IPS-15b (cell line): ENCODE data around the gene SNTA1.
"Not testable (repeated sequence)": the region's sequence is repeated elsewhere in the genome, so short reads cannot be mapped to it uniquely, and the experiment has no call there.

ENCODE experiments used
- H3K27me3 ChIP-seq: one replicate; pipeline ENCODE4 v1.6.1; 2013; ENCODE audit warnings: low read length; ENCODE audit not compliant: control insufficient read depth, insufficient read depth
- H3K36me3 ChIP-seq: one replicate; pipeline ENCODE4 v1.6.1; 2013; ENCODE audit warnings: low read length; ENCODE audit not compliant: control insufficient read depth, insufficient read depth
- H3K4me1 ChIP-seq: one replicate; pipeline ENCODE4 v1.6.1; 2013; ENCODE audit warnings: mild to moderate bottlenecking, low read length; ENCODE audit not compliant: control insufficient read depth, insufficient read depth
- H3K4me3 ChIP-seq: one replicate; pipeline ENCODE4 v1.5.1; 2013; ENCODE audit warnings: low read depth, low read length
- H3K9ac ChIP-seq: one replicate; pipeline ENCODE4 v1.6.1; 2013; ENCODE audit warnings: low read depth, mild to moderate bottlenecking, low read length
- H3K9me3 ChIP-seq: one replicate; pipeline ENCODE4 v1.6.1; 2013; ENCODE audit warnings: mild to moderate bottlenecking, low read length; ENCODE audit not compliant: control insufficient read depth, insufficient read depth

SNTA1 gene

GRCh38 chr20:33477386-33478234 lies 34.0 kb upstream of the SNTA1 start:
- Histone ChIP-seq H3K27me3 (no peaks in the 10 kb centered on the region), H3K36me3 (no peaks in the 10 kb centered on the region), H3K9me3 (no peaks in the 10 kb centered on the region), H3K9ac (no peak overlapping the region), H3K4me3 (no peak overlapping the region), H3K4me1 (peaks cover 17% of the 10 kb centered on the region)

- H3K36me3 ChIP-seq: no peaks in the 10 kb centered on the region
- H3K4me3 ChIP-seq: peak overlapping the region; percentile 3
- peaks cover 17% of the 10 kb centered on the region for H3K4me1 ChIP-seq
These were observed 32.0 kb upstream of the SNTA1 start for GRCh38 chr20:33475381-33476152.

GRCh38 chr20:33474963-33475362 lies 31.4 kb upstream of the SNTA1 start:
- H3K27me3 ChIP-seq: no peaks in the 10 kb centered on the region
- H3K4me3 ChIP-seq: no peak overlapping the region
- peaks cover 17% of the 10 kb centered on the region for H3K4me1 ChIP-seq
- H3K9me3 ChIP-seq: no peaks in the 10 kb centered on the region
- H3K36me3 ChIP-seq: no peaks in the 10 kb centered on the region
- H3K9ac ChIP-seq: no peak overlapping the region

More at GRCh38 chr20:33475381-33476152, 32.0 kb upstream of the SNTA1 start:
- no peak overlapping the region for H3K9ac ChIP-seq
- H3K27me3 ChIP-seq: no peaks in the 10 kb centered on the region
- H3K9me3 ChIP-seq: no peaks in the 10 kb centered on the region

GRCh38 chr20:33474097-33474873 lies 30.7 kb upstream of the SNTA1 start:
- peaks cover 17% of the 10 kb centered on the region for H3K4me1 ChIP-seq
- no peaks in the 10 kb centered on the region for H3K27me3 ChIP-seq
- H3K36me3 ChIP-seq: no peaks in the 10 kb centered on the region
- no peaks in the 10 kb centered on the region for H3K9me3 ChIP-seq
- H3K4me3 ChIP-seq: no peak overlapping the region
- H3K9ac ChIP-seq: no peak overlapping the region

- Histone ChIP-seq H3K4me3 (no peak overlapping the region), H3K36me3 (no peaks in the 10 kb centered on the region), H3K9me3 (no peaks in the 10 kb centered on the region), H3K9ac (no peak overlapping the region), H3K4me1 (peaks cover 17% of the 10 kb centered on the region), H3K27me3 (no peaks in the 10 kb centered on the region)
These were observed 29.4 kb upstream of the SNTA1 start for GRCh38 chr20:33472868-33473435.

GRCh38 chr20:33470866-33471265 lies 27.3 kb upstream of the SNTA1 start:
- H3K4me1 ChIP-seq: peaks cover 7% of the 10 kb centered on the region
- no peaks in the 10 kb centered on the region for H3K9me3 ChIP-seq
- H3K27me3 ChIP-seq: no peaks in the 10 kb centered on the region
- H3K9ac ChIP-seq: no peak overlapping the region
- no peak overlapping the region for H3K4me3 ChIP-seq
- no peaks in the 10 kb centered on the region for H3K36me3 ChIP-seq

GRCh38 chr20:33470457-33470856 lies 26.9 kb upstream of the SNTA1 start:
- Histone ChIP-seq H3K4me3 (no peak overlapping the region), H3K4me1 (peaks cover 5% of the 10 kb centered on the region), H3K36me3 (no peaks in the 10 kb centered on the region), H3K27me3 (no peaks in the 10 kb centered on the region), H3K9ac (no peak overlapping the region), H3K9me3 (no peaks in the 10 kb centered on the region)

GRCh38 chr20:33466303-33466646 lies 22.7 kb upstream of the SNTA1 start:
- Histone ChIP-seq H3K9me3 (no peaks in the 10 kb centered on the region), H3K4me3 (no peak overlapping the region), H3K9ac (no peak overlapping the region), H3K36me3 (no peaks in the 10 kb centered on the region), H3K27me3 (no peaks in the 10 kb centered on the region), H3K4me1 (peaks cover 2% of the 10 kb centered on the region)

GRCh38 chr20:33465481-33466302 lies 22.1 kb upstream of the SNTA1 start:
- Histone ChIP-seq H3K9ac (no peak overlapping the region), H3K27me3 (no peaks in the 10 kb centered on the region), H3K36me3 (no peaks in the 10 kb centered on the region), H3K4me3 (no peak overlapping the region), H3K9me3 (no peaks in the 10 kb centered on the region), H3K4me1 (peaks cover 2% of the 10 kb centered on the region)

- H3K4me1 ChIP-seq, H3K9me3 ChIP-seq, H3K27me3 ChIP-seq, H3K36me3 ChIP-seq, H3K4me3 ChIP-seq, H3K9ac ChIP-seq: not testable (repeated sequence)
These were observed 21.2 kb upstream of the SNTA1 start for GRCh38 chr20:33464759-33465158.
